ENCODE measurements around the gene RBM20. TPM values are rescaled to one million over a fixed set of nuclear protein-coding genes. Genes with fewer than 3 reads are reported as not detected.
"Not testable (repeated sequence)": the region's sequence is repeated elsewhere in the genome, so short reads cannot be mapped to it uniquely, and the experiment has no call there.

Gene RBM20
- total and polyA plus RNA-seq, 2 donors from 2014 or later: 0.88 to 2.1 TPM

DNA sequence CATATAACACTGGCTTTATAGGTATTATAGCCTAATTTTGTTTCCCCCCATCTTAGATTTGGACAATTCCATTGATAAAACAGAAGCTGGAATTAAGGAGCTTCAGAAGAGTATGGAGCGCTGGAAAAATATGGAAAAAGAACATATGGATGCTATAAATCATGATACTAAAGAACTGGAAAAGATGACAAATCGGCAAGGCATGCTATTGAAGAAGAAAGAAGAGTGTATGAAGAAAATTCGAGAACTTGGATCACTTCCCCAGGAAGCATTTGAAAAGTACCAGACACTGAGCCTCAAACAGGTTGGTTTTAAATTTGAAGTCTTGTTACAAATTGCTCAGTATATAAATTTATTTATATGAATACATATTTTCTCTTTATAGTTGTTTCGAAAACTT is 42.6 kb upstream of the RBM20 start:
- peaks cover 2 to 42% (median 12%) of the 10 kb centered on the region in 3 donors for H3K36me3 ChIP-seq (ENCODE audit: control insufficient read depth in 2 of 3, insufficient read depth in 3 of 3, low read length in 3 of 3)
- TF ChIP-seq CTCF (IDR thresholded peaks at IDR 0.05; ENCODE audit: borderline replicate concordance, extremely low read depth, insufficient read depth): no peak

DNA sequence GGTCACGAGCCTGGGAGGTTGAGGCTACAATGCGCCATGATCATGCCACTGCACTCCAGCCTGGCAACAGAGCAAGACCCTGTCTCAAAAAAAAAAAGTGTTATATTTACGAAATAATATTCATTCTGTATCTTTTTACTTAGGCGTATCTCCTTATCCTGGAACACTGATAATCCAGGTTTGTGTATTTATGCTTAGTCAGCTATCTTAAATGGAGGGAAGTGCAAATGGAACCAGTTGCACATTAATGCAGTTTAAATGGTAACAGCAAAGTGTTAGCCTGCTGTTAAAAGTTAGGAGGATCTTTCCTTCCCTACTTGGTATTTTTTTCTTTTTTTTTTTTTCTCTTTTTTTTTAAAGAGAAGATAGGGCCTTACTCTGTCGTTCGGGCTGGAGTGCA is 36.0 kb upstream of the RBM20 start:
- Histone ChIP-seq H3K27me3 (ENCODE audit: control insufficient read depth, insufficient read depth, low read length) (no peaks in the 10 kb centered on the region), H3K36me3 (ENCODE audit: control insufficient read depth in 2 of 3, insufficient read depth in 3 of 3, low read length in 3 of 3) (peaks cover 2 to 8% (median 4%) of the 10 kb centered on the region in 3 donors), H3K9ac (ENCODE audit: low read length in 3 of 3) (no peak overlapping the region), H3K4me3 (ENCODE audit: low read length in 3 of 3) (no peak overlapping the region), H3K9me3 (ENCODE audit: control insufficient read depth in 2 of 3, insufficient read depth in 1 of 3, low read length in 3 of 3) (no peaks in the 10 kb centered on the region), H3K27ac (ENCODE audit: low read depth in 2 of 2, low read length in 2 of 2) (no peak overlapping the region), H3K4me1 (ENCODE audit: control insufficient read depth in 2 of 3, insufficient read depth in 2 of 3, low read depth in 1 of 3, low read length in 3 of 3) (no peaks in the 10 kb centered on the region)
- DNase-seq: no peak
- intact Hi-C loops (cut with DNase I): no loop called here
- no peak for TF ChIP-seq CTCF (IDR thresholded peaks at IDR 0.05; ENCODE audit: borderline replicate concordance, extremely low read depth, insufficient read depth)
- no peak for FAIRE-seq

More for the DNA sequence above, 42.6 kb upstream of the RBM20 start:
- H3K27me3 ChIP-seq (ENCODE audit: control insufficient read depth, insufficient read depth, low read length): no peaks in the 10 kb centered on the region
- no peak overlapping the region for H3K9ac ChIP-seq (ENCODE audit: low read length in 3 of 3)
- no peaks in the 10 kb centered on the region for H3K4me1 ChIP-seq (ENCODE audit: control insufficient read depth in 2 of 3, insufficient read depth in 2 of 3, low read depth in 1 of 3, low read length in 3 of 3)
- no peak overlapping the region for H3K27ac ChIP-seq (ENCODE audit: low read depth in 2 of 2, low read length in 2 of 2)
- H3K4me3 ChIP-seq (ENCODE audit: low read length in 3 of 3): no peak overlapping the region
- no peak for DNase-seq
- H3K9me3 ChIP-seq (ENCODE audit: control insufficient read depth in 2 of 3, insufficient read depth in 1 of 3, low read length in 3 of 3): no peaks in the 10 kb centered on the region
- no peak for FAIRE-seq
- intact Hi-C loops (cut with DNase I): no loop called here

GRCh38 chr10:110609605-110610004 is 34.5 kb upstream of the RBM20 start:
- DNase-seq (peak in 1 of 5 donors; percentile 30), FAIRE-seq (no peak)
- no peaks in the 10 kb centered on the region for H3K27me3 ChIP-seq (ENCODE audit: control insufficient read depth, insufficient read depth, low read length)
- no peak overlapping the region for H3K4me3 ChIP-seq (ENCODE audit: low read length in 3 of 3)
- no peak for TF ChIP-seq CTCF (IDR thresholded peaks at IDR 0.05; ENCODE audit: borderline replicate concordance, extremely low read depth, insufficient read depth)
- no peaks in the 10 kb centered on the region for H3K9me3 ChIP-seq (ENCODE audit: control insufficient read depth in 2 of 3, insufficient read depth in 1 of 3, low read length in 3 of 3)
- intact Hi-C loops (cut with DNase I): no loop called here
- no peak overlapping the region for H3K9ac ChIP-seq (ENCODE audit: low read length in 3 of 3)
- peaks cover 0 to 8% (median 1%) of the 10 kb centered on the region in 3 donors for H3K36me3 ChIP-seq (ENCODE audit: control insufficient read depth in 2 of 3, insufficient read depth in 3 of 3, low read length in 3 of 3)
- H3K27ac ChIP-seq (ENCODE audit: low read depth in 2 of 2, low read length in 2 of 2): no peak overlapping the region
- no peaks in the 10 kb centered on the region for H3K4me1 ChIP-seq (ENCODE audit: control insufficient read depth in 2 of 3, insufficient read depth in 2 of 3, low read depth in 1 of 3, low read length in 3 of 3)

GRCh38 chr10:110610308-110610774 is 33.8 kb upstream of the RBM20 start:
- Histone ChIP-seq H3K27ac (ENCODE audit: low read depth in 2 of 2, low read length in 2 of 2) (no peak overlapping the region), H3K4me3 (ENCODE audit: low read length in 3 of 3) (no peak overlapping the region), H3K9me3 (ENCODE audit: control insufficient read depth in 2 of 3, insufficient read depth in 1 of 3, low read length in 3 of 3) (no peaks in the 10 kb centered on the region), H3K4me1 (ENCODE audit: control insufficient read depth in 2 of 3, insufficient read depth in 2 of 3, low read depth in 1 of 3, low read length in 3 of 3) (no peaks in the 10 kb centered on the region), H3K27me3 (ENCODE audit: control insufficient read depth, insufficient read depth, low read length) (no peaks in the 10 kb centered on the region), H3K36me3 (ENCODE audit: control insufficient read depth in 2 of 3, insufficient read depth in 3 of 3, low read length in 3 of 3) (peaks cover 0 to 8% (median 0%) of the 10 kb centered on the region in 3 donors), H3K9ac (ENCODE audit: low read length in 3 of 3) (no peak overlapping the region)
- peak; percentile 76 for TF ChIP-seq CTCF (IDR thresholded peaks at IDR 0.05; ENCODE audit: borderline replicate concordance, extremely low read depth, insufficient read depth)
- FAIRE-seq: peak; percentile 54
- intact Hi-C loops (cut with DNase I): no loop called here
- peak in 4 of 5 donors; percentile 69 to 89 (median 81) for DNase-seq

DNA sequence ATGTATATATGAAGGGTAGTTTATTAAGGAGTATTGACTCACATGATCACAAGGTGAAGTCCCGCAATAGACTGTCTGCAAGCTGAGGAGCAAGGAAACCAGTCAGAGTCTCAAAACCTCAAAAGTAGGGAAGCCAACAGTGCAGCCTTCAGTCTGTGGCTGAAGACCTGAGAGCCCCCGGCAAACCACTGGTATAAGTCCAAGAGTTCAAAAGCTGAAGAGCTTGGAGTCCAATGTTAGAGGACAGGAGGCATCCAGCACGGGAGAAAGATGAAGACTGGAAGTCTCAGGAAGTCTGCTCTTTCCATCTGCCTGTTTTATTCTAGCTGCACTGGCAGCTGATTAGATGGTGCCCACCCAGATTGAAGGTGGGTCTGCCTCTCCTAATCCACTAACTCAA is 33.4 kb upstream of the RBM20 start:
- intact Hi-C loops (cut with DNase I); H3K9ac ChIP-seq (ENCODE audit: low read length in 3 of 3); DNase-seq; H3K4me3 ChIP-seq (ENCODE audit: low read length in 3 of 3); FAIRE-seq; H3K27me3 ChIP-seq (ENCODE audit: control insufficient read depth, insufficient read depth, low read length); H3K27ac ChIP-seq (ENCODE audit: low read depth in 2 of 2, low read length in 2 of 2); H3K9me3 ChIP-seq (ENCODE audit: control insufficient read depth in 2 of 3, insufficient read depth in 1 of 3, low read length in 3 of 3); H3K4me1 ChIP-seq (ENCODE audit: control insufficient read depth in 2 of 3, insufficient read depth in 2 of 3, low read depth in 1 of 3, low read length in 3 of 3); H3K36me3 ChIP-seq (ENCODE audit: control insufficient read depth in 2 of 3, insufficient read depth in 3 of 3, low read length in 3 of 3): not testable (repeated sequence)
